ENCODE data around the gene OSBP2. TPM values are rescaled to one million over a fixed set of nuclear protein-coding genes. Genes with fewer than 3 reads are reported as not detected.

OSBP2 gene
- total and polyA plus RNA-seq, 10 of the 15 experiments (the other 5 are each of a cell fraction or from before 2014, with no cell fraction given), result 0.11 to 7.7 (median 3.6) TPM

GRCh38 chr22:30671071-30671470 is 23.6 kb upstream of the OSBP2 start:
- ChIA-PET SMC1A (ENCODE audit: uncharacterized antibody, unreplicated experiment) (interaction anchor here (1.4 to 1.6 kb wide), 2 partner anchors 36 to 84 kb away, joined by 3 read pairs; no protein-coding TSS in a partner anchor), CTCF (interaction anchor here (2.1 kb wide), 1 partner anchor 36 kb away, joined by 6 read pairs; no protein-coding TSS in a partner anchor), POLR2A (no interaction called here), RAD21 (ENCODE audit: unreplicated experiment) (no interaction called here)
- no peak overlapping the region for H2AFZ ChIP-seq (ENCODE audit: control insufficient read depth, low read depth, low read length)
- in situ Hi-C loops (cut with MboI) (no loop called here), intact Hi-C loops (cut with micrococcal nuclease; ENCODE audit: unreplicated experiment) (no loop called here)
- no peak for FAIRE-seq
- no peak overlapping the region for H3K4me2 ChIP-seq (ENCODE audit: control insufficient read depth, insufficient read depth)
- H3K4me3 ChIP-seq, result no peak overlapping the region
- ATAC-seq, result no peak
- H3K36me3 ChIP-seq (ENCODE audit: control insufficient read depth in 2 of 2, insufficient read depth in 2 of 2, low read length in 1 of 2), result no peaks in the 10 kb centered on the region
- no peaks in the 10 kb centered on the region for H3K9me3 ChIP-seq (replicated peaks; ENCODE audit: control insufficient read depth, insufficient read depth, low read length)
- 53% methylated on average over 3 of the region's 3 CpGs for WGBS (ENCODE audit: insufficient coverage, insufficient replicate concordance, low lambda C conversion rate, missing lambda C conversion rate)
- no peaks in the 10 kb centered on the region for H3K79me2 ChIP-seq (ENCODE audit: control insufficient read depth, insufficient read depth, low read length)
- no peak overlapping the region for H3K27ac ChIP-seq (ENCODE audit: control insufficient read depth, insufficient read depth)
- no peaks in the 10 kb centered on the region for H4K20me1 ChIP-seq (ENCODE audit: control insufficient read depth, insufficient read depth)
- H3K27me3 ChIP-seq (replicated peaks in 1 of 2; ENCODE audit: control insufficient read depth in 2 of 2, insufficient read depth in 2 of 2, low read length in 1 of 2), result no peaks in the 10 kb centered on the region
- no TSS peak for BruUV-seq (replicated peaks)
- no peak for DNase-seq (ENCODE audit: low read depth, low spot score)
- TF ChIP-seq RFX5 (IDR thresholded peaks at IDR 0.05; ENCODE audit: low read depth, low read length) (no peak), CBFB (IDR thresholded peaks at IDR 0.05; ENCODE audit: low read depth) (no peak), MEF2B (IDR thresholded peaks at IDR 0.05; ENCODE audit: partially characterized antibody, poor library complexity, severe bottlenecking) (no peak), NFYB (IDR thresholded peaks at IDR 0.05; ENCODE audit: insufficient read depth, low read depth, low read length) (no peak), POLR2AphosphoS2 (IDR thresholded peaks at IDR 0.05; ENCODE audit: low read depth, low read length) (no peak), MXI1 (IDR thresholded peaks at IDR 0.05; ENCODE audit: low read depth, low read length) (no peak), SUZ12 (IDR thresholded peaks at IDR 0.05; ENCODE audit: unreplicated experiment) (no peak), BCL3 (IDR thresholded peaks at IDR 0.05; ENCODE audit: borderline replicate concordance, insufficient read depth, low read depth, low read length, poor library complexity, severe bottlenecking) (no peak), POLR2A (IDR thresholded peaks at IDR 0.05; ENCODE audit: low read depth, low read length) (no peak), BACH1 (IDR thresholded peaks at IDR 0.05; ENCODE audit: borderline replicate concordance) (no peak), HDGF (IDR thresholded peaks at IDR 0.05) (no peak)
- TF ChIP-seq, protein P1, sequence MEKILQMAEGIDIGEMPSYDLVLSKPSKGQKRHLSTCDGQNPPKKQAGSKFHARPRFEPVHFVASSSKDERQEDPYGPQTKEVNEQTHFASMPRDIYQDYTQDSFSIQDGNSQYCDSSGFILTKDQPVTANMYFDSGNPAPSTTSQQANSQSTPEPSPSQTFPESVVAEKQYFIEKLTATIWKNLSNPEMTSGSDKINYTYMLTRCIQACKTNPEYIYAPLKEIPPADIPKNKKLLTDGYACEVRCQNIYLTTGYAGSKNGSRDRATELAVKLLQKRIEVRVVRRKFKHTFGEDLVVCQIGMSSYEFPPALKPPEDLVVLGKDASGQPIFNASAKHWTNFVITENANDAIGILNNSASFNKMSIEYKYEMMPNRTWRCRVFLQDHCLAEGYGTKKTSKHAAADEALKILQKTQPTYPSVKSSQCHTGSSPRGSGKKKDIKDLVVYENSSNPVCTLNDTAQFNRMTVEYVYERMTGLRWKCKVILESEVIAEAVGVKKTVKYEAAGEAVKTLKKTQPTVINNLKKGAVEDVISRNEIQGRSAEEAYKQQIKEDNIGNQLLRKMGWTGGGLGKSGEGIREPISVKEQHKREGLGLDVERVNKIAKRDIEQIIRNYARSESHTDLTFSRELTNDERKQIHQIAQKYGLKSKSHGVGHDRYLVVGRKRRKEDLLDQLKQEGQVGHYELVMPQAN (conservative IDR thresholded peaks at IDR 0.05), result no peak
- TF ChIP-seq, protein P2, sequence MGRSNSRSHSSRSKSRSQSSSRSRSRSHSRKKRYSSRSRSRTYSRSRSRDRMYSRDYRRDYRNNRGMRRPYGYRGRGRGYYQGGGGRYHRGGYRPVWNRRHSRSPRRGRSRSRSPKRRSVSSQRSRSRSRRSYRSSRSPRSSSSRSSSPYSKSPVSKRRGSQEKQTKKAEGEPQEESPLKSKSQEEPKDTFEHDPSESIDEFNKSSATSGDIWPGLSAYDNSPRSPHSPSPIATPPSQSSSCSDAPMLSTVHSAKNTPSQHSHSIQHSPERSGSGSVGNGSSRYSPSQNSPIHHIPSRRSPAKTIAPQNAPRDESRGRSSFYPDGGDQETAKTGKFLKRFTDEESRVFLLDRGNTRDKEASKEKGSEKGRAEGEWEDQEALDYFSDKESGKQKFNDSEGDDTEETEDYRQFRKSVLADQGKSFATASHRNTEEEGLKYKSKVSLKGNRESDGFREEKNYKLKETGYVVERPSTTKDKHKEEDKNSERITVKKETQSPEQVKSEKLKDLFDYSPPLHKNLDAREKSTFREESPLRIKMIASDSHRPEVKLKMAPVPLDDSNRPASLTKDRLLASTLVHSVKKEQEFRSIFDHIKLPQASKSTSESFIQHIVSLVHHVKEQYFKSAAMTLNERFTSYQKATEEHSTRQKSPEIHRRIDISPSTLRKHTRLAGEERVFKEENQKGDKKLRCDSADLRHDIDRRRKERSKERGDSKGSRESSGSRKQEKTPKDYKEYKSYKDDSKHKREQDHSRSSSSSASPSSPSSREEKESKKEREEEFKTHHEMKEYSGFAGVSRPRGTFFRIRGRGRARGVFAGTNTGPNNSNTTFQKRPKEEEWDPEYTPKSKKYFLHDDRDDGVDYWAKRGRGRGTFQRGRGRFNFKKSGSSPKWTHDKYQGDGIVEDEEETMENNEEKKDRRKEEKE (IDR thresholded peaks at IDR 0.05), result no peak
- TF ChIP-seq, protein P3, sequence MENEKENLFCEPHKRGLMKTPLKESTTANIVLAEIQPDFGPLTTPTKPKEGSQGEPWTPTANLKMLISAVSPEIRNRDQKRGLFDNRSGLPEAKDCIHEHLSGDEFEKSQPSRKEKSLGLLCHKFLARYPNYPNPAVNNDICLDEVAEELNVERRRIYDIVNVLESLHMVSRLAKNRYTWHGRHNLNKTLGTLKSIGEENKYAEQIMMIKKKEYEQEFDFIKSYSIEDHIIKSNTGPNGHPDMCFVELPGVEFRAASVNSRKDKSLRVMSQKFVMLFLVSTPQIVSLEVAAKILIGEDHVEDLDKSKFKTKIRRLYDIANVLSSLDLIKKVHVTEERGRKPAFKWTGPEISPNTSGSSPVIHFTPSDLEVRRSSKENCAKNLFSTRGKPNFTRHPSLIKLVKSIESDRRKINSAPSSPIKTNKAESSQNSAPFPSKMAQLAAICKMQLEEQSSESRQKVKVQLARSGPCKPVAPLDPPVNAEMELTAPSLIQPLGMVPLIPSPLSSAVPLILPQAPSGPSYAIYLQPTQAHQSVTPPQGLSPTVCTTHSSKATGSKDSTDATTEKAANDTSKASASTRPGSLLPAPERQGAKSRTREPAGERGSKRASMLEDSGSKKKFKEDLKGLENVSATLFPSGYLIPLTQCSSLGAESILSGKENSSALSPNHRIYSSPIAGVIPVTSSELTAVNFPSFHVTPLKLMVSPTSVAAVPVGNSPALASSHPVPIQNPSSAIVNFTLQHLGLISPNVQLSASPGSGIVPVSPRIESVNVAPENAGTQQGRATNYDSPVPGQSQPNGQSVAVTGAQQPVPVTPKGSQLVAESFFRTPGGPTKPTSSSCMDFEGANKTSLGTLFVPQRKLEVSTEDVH (IDR thresholded peaks at IDR 0.05; ENCODE audit: low read depth, partially characterized antibody), result no peak
- no peaks in the 10 kb centered on the region for H3K4me1 ChIP-seq (ENCODE audit: control insufficient read depth, insufficient read depth, low read length)
- no peak overlapping the region for H3K9ac ChIP-seq (ENCODE audit: control insufficient read depth, insufficient read depth, low read length)
